ENCODE results near the gene EDN2.

The EDN2 gene

GRCh38 chr1:41498391-41498790, 13.9 kb upstream of the EDN2 start:
- no peaks in the 10 kb centered on the region for H3K4me1 ChIP-seq (ENCODE audit: insufficient read depth, low read length, poor library complexity, severe bottlenecking)
- no peaks in the 10 kb centered on the region for H4K20me1 ChIP-seq (ENCODE audit: insufficient read depth, low read length, poor library complexity, severe bottlenecking)
- no peak overlapping the region for H3K4me3 ChIP-seq (ENCODE audit: low read length, poor library complexity, severe bottlenecking)
- H3F3A ChIP-seq (ENCODE audit: low read depth), result no peaks in the 10 kb centered on the region
- no peaks in the 10 kb centered on the region for H3K36me3 ChIP-seq (ENCODE audit: insufficient read depth, low read length)
- H3K4me2 ChIP-seq (ENCODE audit: low read depth, low read length, poor library complexity, severe bottlenecking), result no peak overlapping the region
- no peaks in the 10 kb centered on the region for H3K79me2 ChIP-seq (ENCODE audit: insufficient read depth, low read length)
- H2AFZ ChIP-seq (ENCODE audit: low read length), result no peak overlapping the region
- H3K27me3 ChIP-seq (ENCODE audit: insufficient read depth, low read length, poor library complexity, severe bottlenecking), result no peaks in the 10 kb centered on the region
- TF ChIP-seq, protein P1, sequence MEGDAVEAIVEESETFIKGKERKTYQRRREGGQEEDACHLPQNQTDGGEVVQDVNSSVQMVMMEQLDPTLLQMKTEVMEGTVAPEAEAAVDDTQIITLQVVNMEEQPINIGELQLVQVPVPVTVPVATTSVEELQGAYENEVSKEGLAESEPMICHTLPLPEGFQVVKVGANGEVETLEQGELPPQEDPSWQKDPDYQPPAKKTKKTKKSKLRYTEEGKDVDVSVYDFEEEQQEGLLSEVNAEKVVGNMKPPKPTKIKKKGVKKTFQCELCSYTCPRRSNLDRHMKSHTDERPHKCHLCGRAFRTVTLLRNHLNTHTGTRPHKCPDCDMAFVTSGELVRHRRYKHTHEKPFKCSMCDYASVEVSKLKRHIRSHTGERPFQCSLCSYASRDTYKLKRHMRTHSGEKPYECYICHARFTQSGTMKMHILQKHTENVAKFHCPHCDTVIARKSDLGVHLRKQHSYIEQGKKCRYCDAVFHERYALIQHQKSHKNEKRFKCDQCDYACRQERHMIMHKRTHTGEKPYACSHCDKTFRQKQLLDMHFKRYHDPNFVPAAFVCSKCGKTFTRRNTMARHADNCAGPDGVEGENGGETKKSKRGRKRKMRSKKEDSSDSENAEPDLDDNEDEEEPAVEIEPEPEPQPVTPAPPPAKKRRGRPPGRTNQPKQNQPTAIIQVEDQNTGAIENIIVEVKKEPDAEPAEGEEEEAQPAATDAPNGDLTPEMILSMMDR (conservative IDR thresholded peaks at IDR 0.05; ENCODE audit: low read length), result no peak
- TF ChIP-seq EZH2phosphoT487 (IDR thresholded peaks at IDR 0.05; ENCODE audit: borderline replicate concordance), result no peak
- H3K9me2 ChIP-seq (replicated peaks; ENCODE audit: low read depth, low read length), result no peaks in the 10 kb centered on the region
- H3K9ac ChIP-seq (ENCODE audit: low read depth, low read length, poor library complexity, severe bottlenecking), result no peak overlapping the region
- no peaks in the 10 kb centered on the region for H3K9me3 ChIP-seq (ENCODE audit: insufficient read depth, low read depth, low read length)

- Histone ChIP-seq H3K4me2 (ENCODE audit: low read depth, low read length, poor library complexity, severe bottlenecking) (no peak overlapping the region), H3F3A (ENCODE audit: low read depth) (no peaks in the 10 kb centered on the region)
Measured at GRCh38 chr1:41497461-41498030, 13.1 kb upstream of the EDN2 start.

GRCh38 chr1:41497056-41497440, 12.6 kb upstream of the EDN2 start:
- H3K4me1 ChIP-seq (ENCODE audit: insufficient read depth, low read length, poor library complexity, severe bottlenecking), result no peaks in the 10 kb centered on the region
- H4K20me1 ChIP-seq (ENCODE audit: insufficient read depth, low read length, poor library complexity, severe bottlenecking), result no peaks in the 10 kb centered on the region
- no peak overlapping the region for H2AFZ ChIP-seq (ENCODE audit: low read length)
- no peak overlapping the region for H3K4me2 ChIP-seq (ENCODE audit: low read depth, low read length, poor library complexity, severe bottlenecking)
- H3F3A ChIP-seq (ENCODE audit: low read depth), result no peaks in the 10 kb centered on the region
- no peak overlapping the region for H3K4me3 ChIP-seq (ENCODE audit: low read length, poor library complexity, severe bottlenecking)
- no peak overlapping the region for H3K9ac ChIP-seq (ENCODE audit: low read depth, low read length, poor library complexity, severe bottlenecking)
- no peaks in the 10 kb centered on the region for H3K27me3 ChIP-seq (ENCODE audit: insufficient read depth, low read length, poor library complexity, severe bottlenecking)
- no peaks in the 10 kb centered on the region for H3K36me3 ChIP-seq (ENCODE audit: insufficient read depth, low read length)
- H3K9me3 ChIP-seq (ENCODE audit: insufficient read depth, low read depth, low read length), result no peaks in the 10 kb centered on the region
- H3K9me2 ChIP-seq (replicated peaks; ENCODE audit: low read depth, low read length), result no peaks in the 10 kb centered on the region
- no peaks in the 10 kb centered on the region for H3K79me2 ChIP-seq (ENCODE audit: insufficient read depth, low read length)
- TF ChIP-seq, protein P1 (conservative IDR thresholded peaks at IDR 0.05; ENCODE audit: low read length), result no peak
- TF ChIP-seq EZH2phosphoT487 (IDR thresholded peaks at IDR 0.05; ENCODE audit: borderline replicate concordance), result no peak

More at GRCh38 chr1:41497461-41498030, 13.1 kb upstream of the EDN2 start:
- Histone ChIP-seq H3K4me3 (ENCODE audit: low read length, poor library complexity, severe bottlenecking) (no peak overlapping the region), H3K79me2 (ENCODE audit: insufficient read depth, low read length) (no peaks in the 10 kb centered on the region), H3K9me3 (ENCODE audit: insufficient read depth, low read depth, low read length) (no peaks in the 10 kb centered on the region), H2AFZ (ENCODE audit: low read length) (no peak overlapping the region), H3K4me1 (ENCODE audit: insufficient read depth, low read length, poor library complexity, severe bottlenecking) (no peaks in the 10 kb centered on the region), H3K36me3 (ENCODE audit: insufficient read depth, low read length) (no peaks in the 10 kb centered on the region), H3K9ac (ENCODE audit: low read depth, low read length, poor library complexity, severe bottlenecking) (no peak overlapping the region), H3K9me2 (replicated peaks; ENCODE audit: low read depth, low read length) (no peaks in the 10 kb centered on the region), H4K20me1 (ENCODE audit: insufficient read depth, low read length, poor library complexity, severe bottlenecking) (no peaks in the 10 kb centered on the region), H3K27me3 (ENCODE audit: insufficient read depth, low read length, poor library complexity, severe bottlenecking) (no peaks in the 10 kb centered on the region)
- TF ChIP-seq, protein P1 (conservative IDR thresholded peaks at IDR 0.05; ENCODE audit: low read length), result no peak
- TF ChIP-seq EZH2phosphoT487 (IDR thresholded peaks at IDR 0.05; ENCODE audit: borderline replicate concordance), result no peak
